OCI-LY3 (cell line): Measurements from ENCODE around the gene TMEM252.

Experiments
- H2AFZ ChIP-seq: fragments of 200-600, 300-600 bp; shearing (Covaris generic); 2 replicates; pipeline ENCODE4 v1.6.0; 2014; ENCODE audit warnings: antibody characterized with exemption, low read depth, low read length
- H3K27ac ChIP-seq: fragments of 200-600, 300-600 bp; sonication (generic); 2 replicates; pipeline ENCODE4 v1.5.1; 2014; ENCODE audit warnings: mild to moderate bottlenecking, low read length, moderate library complexity, mixed read lengths
- H3K27me3 ChIP-seq: fragments of 200-600, 300-600 bp; sonication (generic); 2 replicates; pipeline ENCODE4 v1.6.1; 2014; ENCODE audit warnings: low read depth, low read length, mixed read lengths
- H3K36me3 ChIP-seq: fragments of 200-600, 300-600 bp; sonication (generic); replicated peaks from 2 replicates; pipeline ENCODE3; 2014; ENCODE audit warnings: low read depth, low read length, mixed read lengths
- H3K4me1 ChIP-seq: fragments of 300-600, 200-600 bp; sonication (generic); 2 replicates; pipeline ENCODE4 v1.6.1; 2014; ENCODE audit warnings: low read length, mixed read lengths
- H3K4me2 ChIP-seq: fragments of 200-600, 300-600 bp; sonication (generic); 2 replicates; pipeline ENCODE4 v1.6.1; 2014; ENCODE audit warnings: low read length, mixed read lengths
- H3K4me3 ChIP-seq: fragments of 300-600, 200-600 bp; sonication (generic); 2 replicates; pipeline ENCODE4 v1.5.1; 2014; ENCODE audit warnings: antibody characterized with exemption, mild to moderate bottlenecking, low read length, moderate library complexity
- H3K79me2 ChIP-seq: fragments of 300-600, 200-600 bp; shearing (Covaris generic); 2 replicates; pipeline ENCODE4 v1.6.1; 2014; ENCODE audit warnings: mild to moderate bottlenecking, low read length, mixed read lengths
- H3K9ac ChIP-seq: fragments of 300-600, 200-600 bp; shearing (Covaris generic); 2 replicates; pipeline ENCODE4 v1.6.0; 2014; ENCODE audit warnings: mild to moderate bottlenecking, low read length, moderate library complexity
- H3K9me3 ChIP-seq: fragments of 200-600, 300-600 bp; shearing (Covaris generic); 2 replicates; pipeline ENCODE4 v1.6.1; 2014; ENCODE audit warnings: low read length, mixed read lengths; ENCODE audit not compliant: insufficient read depth
- H4K20me1 ChIP-seq: fragments of 200-600, 300-600 bp; sonication (generic); 2 replicates; pipeline ENCODE4 v1.6.1; 2016; ENCODE audit warnings: low read length, mixed read lengths; ENCODE audit not compliant: insufficient read depth
- CTCF ChIP-seq: fragments of 200-600, 300-600 bp; sonication (generic); IDR thresholded peaks from 2 replicates; pipeline ENCODE4 v1.5.1; 2014; ENCODE audit warnings: antibody characterized with exemption, low read length, low read depth
- EZH2phosphoT487 ChIP-seq: fragments of 200-600 bp; shearing (Covaris generic); IDR thresholded peaks from 2 replicates; pipeline ENCODE4 v1.6.1; 2018; ENCODE audit warnings: antibody characterized with exemption, mixed run types, low read depth

Gene TMEM252

GRCh38 chr9:68581696-68582095 lies 41.0 kb upstream of the TMEM252 start:
- TF ChIP-seq CTCF (no peak), EZH2phosphoT487 (no peak)
- no peak overlapping the region for H3K4me2 ChIP-seq
- no peak overlapping the region for H3K27ac ChIP-seq
- H3K4me1 ChIP-seq: peaks cover 8% of the 10 kb centered on the region; the same call in 1 of the 2 replicates
- H3K27me3 ChIP-seq: peaks cover 13% of the 10 kb centered on the region
- no peak overlapping the region for H2AFZ ChIP-seq
- H3K79me2 ChIP-seq: no peaks in the 10 kb centered on the region
- no peak overlapping the region for H3K4me3 ChIP-seq
- H4K20me1 ChIP-seq: no peaks in the 10 kb centered on the region
- H3K36me3 ChIP-seq: no peaks in the 10 kb centered on the region
- H3K9ac ChIP-seq: no peak overlapping the region
- no peaks in the 10 kb centered on the region for H3K9me3 ChIP-seq

- Histone ChIP-seq H3K4me3 (no peak overlapping the region), H3K9me3 (no peaks in the 10 kb centered on the region), H3K27me3 (peaks cover 23% of the 10 kb centered on the region), H4K20me1 (no peaks in the 10 kb centered on the region), H3K4me1 (peaks cover 8% of the 10 kb centered on the region; the same call in 1 of the 2 replicates), H2AFZ (no peak overlapping the region), H3K27ac (no peak overlapping the region), H3K36me3 (no peaks in the 10 kb centered on the region), H3K9ac (no peak overlapping the region), H3K4me2 (no peak overlapping the region), H3K79me2 (no peaks in the 10 kb centered on the region)
- TF ChIP-seq CTCF (no peak), EZH2phosphoT487 (no peak)
Measured at GRCh38 chr9:68577774-68578591, 37.3 kb upstream of the TMEM252 start.

GRCh38 chr9:68575817-68576216 lies 35.1 kb upstream of the TMEM252 start:
- Histone ChIP-seq H3K27ac (no peak overlapping the region), H3K4me1 (peaks cover 8% of the 10 kb centered on the region; the same call in 1 of the 2 replicates), H3K79me2 (no peaks in the 10 kb centered on the region), H2AFZ (no peak overlapping the region), H3K4me2 (no peak overlapping the region), H3K27me3 (peaks cover 15% of the 10 kb centered on the region), H3K4me3 (no peak overlapping the region), H3K9ac (no peak overlapping the region), H3K36me3 (no peaks in the 10 kb centered on the region), H4K20me1 (no peaks in the 10 kb centered on the region), H3K9me3 (no peaks in the 10 kb centered on the region; the same call in 1 of the 2 replicates)
- TF ChIP-seq CTCF (no peak), EZH2phosphoT487 (no peak)

- TF ChIP-seq EZH2phosphoT487 (no peak), CTCF (peak; percentile 33; the same call in 1 of the 2 replicates)
- no peak overlapping the region for H3K27ac ChIP-seq
- H3K4me1 ChIP-seq: peaks cover 8% of the 10 kb centered on the region; the same call in 1 of the 2 replicates
- H3K9ac ChIP-seq: no peak overlapping the region
- no peak overlapping the region for H3K4me2 ChIP-seq
- H3K36me3 ChIP-seq: no peaks in the 10 kb centered on the region
- peaks cover 18% of the 10 kb centered on the region for H3K27me3 ChIP-seq
- no peaks in the 10 kb centered on the region for H3K79me2 ChIP-seq
- no peaks in the 10 kb centered on the region; the same call in 1 of the 2 replicates for H3K9me3 ChIP-seq
- H3K4me3 ChIP-seq: no peak overlapping the region
- H4K20me1 ChIP-seq: no peaks in the 10 kb centered on the region
- no peak overlapping the region for H2AFZ ChIP-seq
Measured at GRCh38 chr9:68574150-68574549, 33.5 kb upstream of the TMEM252 start.
